ENCODE results near the gene OFD1. TPM values are rescaled to one million over a fixed set of nuclear protein-coding genes. Genes with fewer than 3 reads are reported as not detected.

The OFD1 gene
- total and polyA plus RNA-seq, 2 of the 8 experiments (the other 6 are each of a cell fraction or from before 2014, with no cell fraction given) = 8.0 to 23.4 TPM

DNA sequence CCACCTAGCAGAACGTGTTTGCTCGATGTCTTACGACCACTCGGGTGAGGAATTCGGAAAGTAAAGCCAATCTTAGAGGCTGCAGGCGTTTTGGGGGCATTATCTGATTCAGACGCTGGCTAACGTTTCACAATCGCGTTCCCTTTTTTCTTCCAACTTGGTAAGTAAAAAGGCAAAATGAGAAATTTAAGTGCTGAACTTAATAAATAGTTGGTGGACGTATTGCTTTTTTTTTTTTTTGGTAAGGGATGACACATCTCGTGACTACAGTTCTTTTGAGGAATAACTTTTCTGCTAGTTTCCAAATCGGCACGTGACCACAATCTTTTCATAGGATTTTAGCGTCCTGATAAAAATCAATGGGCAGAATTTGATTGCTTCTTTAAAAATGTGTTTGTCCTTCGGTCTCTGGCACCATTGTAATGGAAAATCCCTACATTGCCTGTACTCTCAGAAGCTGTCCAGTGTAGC, 44.8 kb upstream of the OFD1 start (continued):
- TF ChIP-seq RBBP5 (IDR thresholded peaks at IDR 0.05; ENCODE audit: borderline replicate concordance, low read depth, low read length) = no peak
- no peak for TF ChIP-seq SP2 (IDR thresholded peaks at IDR 0.05; ENCODE audit: low read length)
- TF ChIP-seq, protein P1, sequence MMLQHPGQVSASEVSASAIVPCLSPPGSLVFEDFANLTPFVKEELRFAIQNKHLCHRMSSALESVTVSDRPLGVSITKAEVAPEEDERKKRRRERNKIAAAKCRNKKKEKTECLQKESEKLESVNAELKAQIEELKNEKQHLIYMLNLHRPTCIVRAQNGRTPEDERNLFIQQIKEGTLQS (IDR thresholded peaks at IDR 0.05; ENCODE audit: insufficient read depth, low read depth, low read length) = no peak

All from H1 (cell line).